Activated CD8-positive, alpha-beta T cell treated with anti-CD3 and anti-CD28 coated beads for 36 hours (primary cell): ENCODE results near the gene MTF2. TPM values are rescaled to one million over a fixed set of nuclear protein-coding genes. Genes with fewer than 3 reads are reported as not detected.
"Not testable (repeated sequence)": the region's sequence is repeated elsewhere in the genome, so short reads cannot be mapped to it uniquely, and the experiment has no call there.

ENCODE experiments used
- ATAC-seq: fragments of 200-7000 bp; cut with Tn5 transposase; one replicate; pipeline ENCODE4 v1.10.0; 2021; ENCODE audit warnings: mild to moderate bottlenecking, moderate library complexity
- CTCF ChIA-PET: fragments of 350-600 bp; sonication (Branson Sonifier 250); formaldehyde crosslinking; loops from one replicate; lab custom pipeline; 2021; ENCODE audit warnings: antibody characterized with exemption; lab: Charles Lee
- POLR2A ChIA-PET: fragments of 350-600 bp; sonication (Branson Sonifier 250); formaldehyde crosslinking; loops from one replicate; lab custom pipeline; 2021; ENCODE audit warnings: antibody characterized with exemption; lab: Charles Lee
- DNase-seq: peaks from one replicate; pipeline ENCODE4 v3.0.0-alpha.2; 2020
- H3K27ac Mint-ChIP-seq: one replicate; pipeline ENCODE4 v1.8.0; 2021; ENCODE audit warnings: mild to moderate bottlenecking, mixed read lengths
- H3K27me3 Mint-ChIP-seq: one replicate; pipeline ENCODE4 v1.8.0; 2021; ENCODE audit warnings: mixed read lengths
- H3K36me3 Mint-ChIP-seq: one replicate; pipeline ENCODE4 v1.8.0; 2021; ENCODE audit warnings: low read depth, mixed read lengths
- H3K4me1 Mint-ChIP-seq: one replicate; pipeline ENCODE4 v1.8.0; 2021; ENCODE audit warnings: low read depth, mixed read lengths
- H3K4me3 Mint-ChIP-seq: one replicate; pipeline ENCODE4 v1.8.0; 2021; ENCODE audit warnings: mild to moderate bottlenecking, moderate library complexity, mixed read lengths
- H3K9me3 Mint-ChIP-seq: one replicate; pipeline ENCODE4 v1.8.0; 2021; ENCODE audit warnings: mixed read lengths
- CTCF ChIP-seq: fragments of 200-600 bp; IDR thresholded peaks from one replicate; pipeline ENCODE4 v1.8.0; 2022; ENCODE audit warnings: antibody characterized with exemption, mild to moderate bottlenecking
- intact Hi-C: fragments of 100-400 bp; cut with micrococcal nuclease; formaldehyde crosslinking; loops from one replicate; pipeline ENCODE4 v1.10.0; 2022
- total RNA-seq, 2 experiments: library from RNA; stranded (reverse); gene quantifications; one replicate each; pipeline ENCODE4 v1.2.3, GENCODE V29; 2021

The MTF2 gene
- total RNA-seq, 2 experiments from 2014 or later: 65.0 to 70.9 TPM

GRCh38 chr1:93152835-93153234 lies 73.8 kb downstream of the MTF2 start:
- no peak for TF ChIP-seq CTCF
- no peaks in the 10 kb centered on the region for H3K27me3 Mint-ChIP-seq
- intact Hi-C loops: no loop called here
- H3K36me3 Mint-ChIP-seq: peaks cover 39% of the 10 kb centered on the region
- no peaks in the 10 kb centered on the region for H3K9me3 Mint-ChIP-seq
- DNase-seq: no peak
- H3K27ac Mint-ChIP-seq: peak overlapping the region; percentile 25
- H3K4me3 Mint-ChIP-seq: no peak overlapping the region
- no peak for ATAC-seq
- POLR2A ChIA-PET: no interaction called here
- CTCF ChIA-PET: interaction anchor here (0.6 to 1.0 kb wide), 2 partner anchors 58 to 130 kb away, joined by 3 read pairs; no protein-coding TSS in a partner anchor
- H3K4me1 Mint-ChIP-seq: peaks cover 16% of the 10 kb centered on the region

GRCh38 chr1:93154898-93155297 lies 75.8 kb downstream of the MTF2 start:
- Mint-ChIP-seq H3K4me3 (no peak overlapping the region), H3K4me1 (peaks cover 16% of the 10 kb centered on the region), H3K9me3 (no peaks in the 10 kb centered on the region), H3K27me3 (no peaks in the 10 kb centered on the region), H3K36me3 (peaks cover 26% of the 10 kb centered on the region), H3K27ac (peak overlapping the region; percentile 72)
- DNase-seq (no peak), ATAC-seq (peak; percentile 17)
- ChIA-PET CTCF (no interaction called here), POLR2A (no interaction called here)
- intact Hi-C loops: no loop called here
- TF ChIP-seq CTCF: no peak

- intact Hi-C loops: no loop called here
- Mint-ChIP-seq H3K9me3 (no peaks in the 10 kb centered on the region), H3K27ac (peak overlapping the region; percentile 72), H3K4me1 (peaks cover 16% of the 10 kb centered on the region), H3K36me3 (peaks cover 25% of the 10 kb centered on the region), H3K4me3 (no peak overlapping the region), H3K27me3 (no peaks in the 10 kb centered on the region)
- ChIA-PET CTCF (no interaction called here), POLR2A (no interaction called here)
- no peak for DNase-seq
- ATAC-seq: peak; percentile 83
- TF ChIP-seq CTCF: no peak
These were observed 76.3 kb downstream of the MTF2 start for GRCh38 chr1:93155335-93155734.

GRCh38 chr1:93159337-93159736 lies 80.3 kb downstream of the MTF2 start:
- H3K4me3 Mint-ChIP-seq: no peak overlapping the region
- H3K4me1 Mint-ChIP-seq: peaks cover 23% of the 10 kb centered on the region
- DNase-seq (no peak), ATAC-seq (no peak)
- H3K27ac Mint-ChIP-seq: no peak overlapping the region
- peaks cover 22% of the 10 kb centered on the region for H3K36me3 Mint-ChIP-seq
- POLR2A ChIA-PET: interaction anchor here (0.9 to 1.5 kb wide), 2 partner anchors 10 to 79 kb away, joined by 3 to 5 read pairs; no protein-coding TSS in a partner anchor
- intact Hi-C loops: no loop called here
- no peaks in the 10 kb centered on the region for H3K9me3 Mint-ChIP-seq
- no peak for TF ChIP-seq CTCF
- CTCF ChIA-PET: no interaction called here
- no peaks in the 10 kb centered on the region for H3K27me3 Mint-ChIP-seq

GRCh38 chr1:93163314-93163713 lies 84.2 kb downstream of the MTF2 start:
- H3K27me3 Mint-ChIP-seq, ATAC-seq, DNase-seq, H3K27ac Mint-ChIP-seq, intact Hi-C loops, POLR2A ChIA-PET, H3K4me3 Mint-ChIP-seq, H3K9me3 Mint-ChIP-seq: not testable (repeated sequence)
- peaks cover 37% of the 10 kb centered on the region for H3K36me3 Mint-ChIP-seq
- CTCF ChIA-PET: interaction anchor here (2.2 kb wide), 1 partner anchor 11 kb away, joined by 6 read pairs; no protein-coding TSS in a partner anchor
- peaks cover 27% of the 10 kb centered on the region for H3K4me1 Mint-ChIP-seq
